GM21529 (cell line): ENCODE results near the gene DMPK.
"Not testable (repeated sequence)": the region's sequence is repeated elsewhere in the genome, so short reads cannot be mapped to it uniquely, and the experiment has no call there.

Source experiments
- ATAC-seq: cut with Tn5 transposase; IDR thresholded peaks from one replicate; pipeline ENCODE4 v1.9.1; 2021; ENCODE audit not compliant: unreplicated experiment

DMPK gene

GRCh38 chr19:45752639-45753038 is 29.7 kb downstream of the DMPK start:
- no peak for ATAC-seq

DNA sequence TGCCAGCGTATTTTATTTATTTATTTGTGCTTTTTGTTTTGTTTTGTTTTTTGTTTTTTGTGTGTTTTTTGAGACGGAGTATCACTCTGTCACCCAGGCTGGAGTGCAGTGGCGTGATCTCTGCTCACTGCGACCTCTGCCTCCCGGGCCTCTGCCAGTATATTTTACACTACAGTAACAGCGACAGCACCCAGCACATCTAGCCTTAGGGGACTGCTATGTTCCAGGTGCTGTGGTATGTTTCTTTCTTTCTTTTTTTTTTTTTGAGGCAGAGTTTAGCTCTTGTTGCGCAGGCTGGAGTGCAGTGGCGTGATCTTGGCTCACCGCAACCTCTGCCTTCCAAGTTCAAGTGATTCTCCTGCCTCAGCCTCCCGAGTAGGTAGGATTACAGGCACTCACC is 30.8 kb downstream of the DMPK start:
- not testable (repeated sequence) for ATAC-seq

DNA sequence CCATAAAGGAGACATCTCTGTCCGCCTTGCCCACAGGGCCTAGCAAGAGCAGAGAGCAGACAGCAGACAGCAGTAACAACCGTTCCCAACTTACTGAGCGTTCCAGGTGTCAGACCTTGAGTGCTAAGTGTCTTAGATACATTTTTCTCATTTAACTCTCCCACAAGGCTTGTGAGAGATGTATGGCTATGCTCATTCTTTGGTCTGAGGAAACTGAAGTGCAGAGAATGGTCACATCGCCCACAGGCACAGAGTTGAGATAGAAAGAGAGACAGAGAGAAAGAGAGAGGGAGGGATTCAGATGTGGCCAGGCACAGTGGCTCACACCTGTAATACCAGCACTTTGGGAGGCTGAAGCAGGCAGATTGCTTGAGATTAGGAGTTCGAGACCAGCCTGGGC is 34.8 kb downstream of the DMPK start:
- no peak for ATAC-seq

DNA sequence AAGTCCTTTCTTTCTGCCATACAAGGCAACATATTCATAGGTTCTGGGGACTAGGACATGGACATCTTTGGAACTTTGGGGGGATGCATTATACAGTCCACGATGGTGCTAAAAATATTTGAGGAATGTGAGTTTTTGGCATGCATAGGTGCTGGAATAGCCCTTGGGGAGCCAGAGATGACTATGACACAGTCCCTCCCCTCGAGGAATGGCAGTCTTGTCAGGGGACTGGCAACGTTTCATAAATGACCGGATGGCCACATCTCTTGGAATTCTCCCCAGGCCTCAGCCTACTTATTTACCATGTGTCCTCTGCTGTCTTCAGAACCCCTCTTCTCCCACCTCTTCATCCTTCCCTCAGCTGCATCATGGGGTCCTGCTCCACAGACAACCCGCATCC is 35.4 kb downstream of the DMPK start:
- ATAC-seq = no peak

- ATAC-seq = no peak
These were observed 36.7 kb downstream of the DMPK start for GRCh38 chr19:45745606-45746005.

DNA sequence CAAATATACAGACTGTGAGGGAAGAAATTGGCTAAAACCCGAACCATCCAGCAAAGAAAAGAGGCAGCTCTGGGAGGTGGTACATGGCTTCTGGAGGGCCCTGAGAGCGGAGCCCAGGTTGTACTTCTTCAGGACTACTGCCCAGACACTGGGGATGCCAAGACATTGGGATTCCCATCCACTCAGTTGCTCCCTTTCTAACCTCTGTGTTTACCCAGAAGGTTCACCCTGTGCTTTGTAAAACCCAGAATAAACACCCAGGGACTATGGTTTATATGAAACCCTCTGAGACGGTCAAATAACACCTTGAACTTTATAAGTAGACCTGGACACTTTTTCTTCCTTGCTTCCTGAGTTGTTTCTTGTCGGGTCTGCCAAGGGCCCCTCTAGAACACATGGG is 39.3 kb downstream of the DMPK start:
- no peak for ATAC-seq

GRCh38 chr19:45739498-45740439 is 42.5 kb downstream of the DMPK start:
- no peak for ATAC-seq

- no peak for ATAC-seq
These were observed 49.0 kb downstream of the DMPK start, which contains the start of gene MEIOSIN for GRCh38 chr19:45733160-45733810. Gene MEIOSIN, plus strand, starts transcription at chr19:45733439. Its CDS starts 1,938 bp downstream, at chr19:45735377.

DNA sequence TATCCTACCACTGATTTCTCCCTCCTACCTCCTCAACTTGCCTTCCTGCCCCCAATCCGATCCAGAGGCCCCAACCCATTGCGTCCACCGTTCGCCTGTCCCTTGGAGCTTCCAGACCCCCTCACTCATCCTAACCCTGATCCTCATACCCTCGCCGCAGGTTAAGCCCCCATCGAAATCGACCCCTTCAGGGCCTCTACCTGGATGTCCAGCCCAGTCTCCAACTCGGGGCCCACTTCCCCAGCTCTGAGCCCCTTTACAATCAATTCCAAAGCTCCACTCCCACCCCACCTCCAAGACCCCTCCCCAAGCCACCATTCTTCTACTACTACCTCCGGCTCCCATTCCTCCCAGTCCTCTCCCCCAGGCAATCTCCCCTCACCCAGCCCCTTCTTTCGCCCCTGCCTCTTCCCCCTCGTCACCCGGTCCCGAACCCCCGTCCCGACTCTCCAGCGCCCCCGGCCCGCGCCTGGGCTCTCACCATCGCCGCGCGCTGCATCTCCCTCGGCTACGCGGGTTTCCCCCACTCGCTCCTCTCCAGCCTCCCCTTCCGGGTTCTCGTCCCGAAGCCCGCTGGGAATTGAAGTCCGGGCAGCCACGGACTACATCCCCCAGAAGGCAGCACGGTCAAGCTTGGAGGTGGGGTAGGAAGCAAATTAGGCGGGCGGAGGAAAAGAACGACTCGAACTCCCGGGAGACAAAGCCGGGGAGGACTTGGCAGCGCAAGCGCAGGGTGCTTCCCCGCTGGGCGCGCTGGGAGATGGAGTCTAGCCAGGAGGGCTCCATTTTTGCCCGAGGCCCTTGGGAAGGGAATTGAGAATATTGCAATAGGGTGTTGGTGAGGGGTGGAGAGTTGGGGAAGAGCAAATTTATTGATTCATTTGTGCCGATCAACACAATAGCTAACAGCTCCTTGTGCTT is 51.7 kb downstream of the DMPK start, which contains the start of gene FBXO46:
Gene FBXO46 (minus strand): TSS at position 529 of the 921 bp plus-strand sequence. CDS start 17,401 bp downstream, outside the sequence.
- ATAC-seq = peak; percentile 95

DNA sequence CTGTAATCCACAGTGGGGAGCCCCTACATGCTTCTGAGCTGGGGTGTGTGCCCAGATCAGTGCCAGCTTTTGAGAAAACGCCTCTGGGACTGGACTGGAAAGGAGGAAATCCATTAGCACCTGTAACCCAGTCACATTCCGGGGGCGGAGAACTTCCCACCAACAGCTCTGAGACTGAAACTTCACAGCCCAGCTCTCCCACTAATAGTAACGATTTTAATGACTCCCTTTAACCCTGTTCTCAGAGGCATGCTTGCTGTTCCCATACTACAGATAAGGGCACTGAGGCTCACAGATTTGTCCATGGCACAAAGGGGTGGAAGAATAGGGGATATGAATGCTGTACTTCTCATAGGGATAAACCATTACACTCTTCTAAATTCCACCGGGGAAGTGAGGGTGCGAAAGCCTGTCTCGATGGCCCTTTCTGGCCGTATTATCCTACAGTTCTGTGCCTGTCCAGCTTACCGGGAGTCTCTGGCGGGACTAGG is 52.4 kb downstream of the DMPK start:
- no peak for ATAC-seq

DNA sequence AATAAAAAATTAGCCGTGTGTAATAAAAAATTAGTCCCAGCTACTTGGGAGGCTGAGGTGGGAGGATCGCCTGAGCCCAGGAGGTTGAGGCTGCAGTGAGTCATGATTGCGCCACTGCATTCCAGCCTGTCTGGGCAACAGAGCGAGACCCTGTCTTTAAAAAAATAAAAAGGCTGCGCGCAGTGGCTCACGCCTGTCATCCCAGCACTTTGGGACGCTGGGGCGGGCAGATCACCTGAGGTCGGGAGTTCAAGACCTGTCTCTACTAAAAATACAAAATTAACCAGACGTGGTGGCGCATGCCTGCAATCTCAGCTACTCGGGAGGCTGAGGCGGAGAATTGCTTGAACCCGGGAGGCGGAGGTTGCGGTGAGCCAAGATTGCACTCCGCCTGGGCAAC is 53.6 kb downstream of the DMPK start:
- not testable (repeated sequence) for ATAC-seq

DNA sequence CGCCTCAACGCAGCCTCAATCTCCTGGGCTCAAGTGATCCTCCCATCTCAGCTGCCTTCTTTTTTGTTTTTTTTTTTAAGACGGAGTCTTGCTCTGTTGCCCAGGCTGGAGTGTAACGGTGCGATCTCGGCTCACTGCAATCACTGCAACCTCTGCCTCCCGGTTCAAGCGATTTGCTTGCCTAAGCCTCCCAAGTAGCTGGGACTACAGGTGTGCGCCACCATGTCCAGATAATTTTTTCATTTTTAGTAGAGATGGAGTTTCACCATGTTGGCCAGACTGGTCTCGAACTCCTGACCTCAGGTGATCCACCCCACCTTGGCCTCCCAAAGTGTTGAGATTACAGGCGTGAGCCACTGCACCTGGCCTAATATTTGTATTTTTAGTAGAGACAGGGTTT is 62.2 kb downstream of the DMPK start:
- not testable (repeated sequence) for ATAC-seq
